HepG2 (cell line): ENCODE results near the gene FAM174C. TPM values are rescaled to one million over a fixed set of nuclear protein-coding genes. Genes with fewer than 3 reads are reported as not detected.

Experiments
- BORCS8-MEF2B ChIP-seq: sonication (generic); formaldehyde crosslinking; IDR thresholded peaks from 2 replicates; pipeline ENCODE4 v1.8.0; 2022; ENCODE audit warnings: mild to moderate bottlenecking, missing genetic modification reagents
- BRF2 ChIP-seq: sonication (generic); formaldehyde crosslinking; IDR thresholded peaks from 2 replicates; pipeline ENCODE4 v1.8.1; 2022; ENCODE audit warnings: mild to moderate bottlenecking, missing genetic modification reagents
- DMAP1 ChIP-seq: IDR thresholded peaks from 2 replicates; pipeline ENCODE4 v1.6.1; 2016
- FOXM1 ChIP-seq: sonication (generic); formaldehyde crosslinking; IDR thresholded peaks from 2 replicates; pipeline ENCODE4 v1.5.0; 2020; ENCODE audit warnings: missing genetic modification reagents
- HES4 ChIP-seq: sonication (generic); formaldehyde crosslinking; IDR thresholded peaks from 2 replicates; pipeline ENCODE4 v1.9.0; 2021; ENCODE audit warnings: mild to moderate bottlenecking, missing genetic modification reagents, borderline replicate concordance
- HNRNPLL ChIP-seq: fragments of 200-400 bp; formaldehyde crosslinking; IDR thresholded peaks from 2 replicates; pipeline ENCODE4 v1.6.1; 2017; ENCODE audit warnings: mild to moderate bottlenecking, low read depth, low read length; ENCODE audit not compliant: poor library complexity, severe bottlenecking
- KLF12 ChIP-seq: sonication (generic); formaldehyde crosslinking; IDR thresholded peaks from 2 replicates; pipeline ENCODE4 v1.4.0; 2020; ENCODE audit warnings: missing genetic modification reagents, borderline replicate concordance
- LBX2 ChIP-seq: sonication (generic); formaldehyde crosslinking; IDR thresholded peaks from 2 replicates; pipeline ENCODE4 v1.5.0; 2020; ENCODE audit warnings: missing genetic modification reagents, mild to moderate bottlenecking, borderline replicate concordance
- MAFF ChIP-seq: IDR thresholded peaks from 2 replicates; pipeline ENCODE4 v1.6.1; 2011; ENCODE audit warnings: low read depth, low read length, improper control_type of control experiment
- NR2C2 ChIP-seq: sonication (generic); formaldehyde crosslinking; IDR thresholded peaks from 2 replicates; pipeline ENCODE4 v1.4.0; 2020; ENCODE audit warnings: missing genetic modification reagents, mild to moderate bottlenecking, moderate library complexity, borderline replicate concordance
- POLR2AphosphoS2 ChIP-seq: IDR thresholded peaks from 2 replicates; pipeline ENCODE4 v1.6.1; 2011; ENCODE audit warnings: low read depth, low read length, improper control_type of control experiment
- REXO4 ChIP-seq: sonication (generic); formaldehyde crosslinking; IDR thresholded peaks from 2 replicates; pipeline ENCODE4 v1.8.0; 2022; ENCODE audit warnings: missing genetic modification reagents, mild to moderate bottlenecking, borderline replicate concordance
- SIX1 ChIP-seq: sonication (generic); formaldehyde crosslinking; IDR thresholded peaks from 2 replicates; pipeline ENCODE4 v1.4.0; 2020; ENCODE audit warnings: missing genetic modification reagents, borderline replicate concordance
- TIGD3 ChIP-seq: sonication (generic); formaldehyde crosslinking; IDR thresholded peaks from 2 replicates; pipeline ENCODE4 v1.5.1; 2020; ENCODE audit warnings: mild to moderate bottlenecking, missing genetic modification reagents, borderline replicate concordance
- XRCC5 ChIP-seq: fragments of 200-400 bp; formaldehyde crosslinking; optimal IDR thresholded peaks from 2 replicates; pipeline ENCODE3; 2017; ENCODE audit warnings: mild to moderate bottlenecking, low read length
- ZBTB42 ChIP-seq: sonication (generic); formaldehyde crosslinking; IDR thresholded peaks from 2 replicates; pipeline ENCODE4 v1.5.0; 2020; ENCODE audit warnings: mild to moderate bottlenecking, missing genetic modification reagents
- ZNF33A ChIP-seq: sonication (generic); formaldehyde crosslinking; IDR thresholded peaks from 2 replicates; pipeline ENCODE4 v1.5.1; 2020; ENCODE audit warnings: missing genetic modification reagents, mild to moderate bottlenecking, moderate library complexity, borderline replicate concordance
- ZNF431 ChIP-seq: sonication (generic); formaldehyde crosslinking; IDR thresholded peaks from 2 replicates; pipeline ENCODE4 v1.9.0; 2022; ENCODE audit warnings: missing genetic modification reagents, low read depth, mild to moderate bottlenecking, borderline replicate concordance
- ZNF501 ChIP-seq: sonication (generic); formaldehyde crosslinking; IDR thresholded peaks from 2 replicates; pipeline ENCODE4 v1.5.1; 2020; ENCODE audit warnings: mild to moderate bottlenecking, moderate library complexity, missing genetic modification reagents
- ZNF567 ChIP-seq: sonication (generic); formaldehyde crosslinking; IDR thresholded peaks from 2 replicates; pipeline ENCODE4 v1.8.1; 2023; ENCODE audit warnings: mild to moderate bottlenecking, missing genetic modification reagents, borderline replicate concordance
- ZNF674 ChIP-seq: sonication (generic); formaldehyde crosslinking; IDR thresholded peaks from 2 replicates; pipeline ENCODE4 v1.5.0; 2020; ENCODE audit warnings: low read depth, mild to moderate bottlenecking, missing genetic modification reagents
- ZNF772 ChIP-seq: sonication (generic); formaldehyde crosslinking; IDR thresholded peaks from 2 replicates; pipeline ENCODE4 v1.5.0; 2020; ENCODE audit warnings: mild to moderate bottlenecking, missing genetic modification reagents
- ZNF788 ChIP-seq: sonication (generic); formaldehyde crosslinking; IDR thresholded peaks from 2 replicates; pipeline ENCODE4 v1.5.0; 2020; ENCODE audit warnings: mild to moderate bottlenecking, missing genetic modification reagents, borderline replicate concordance
- ZNF841 ChIP-seq: sonication (generic); formaldehyde crosslinking; IDR thresholded peaks from 2 replicates; pipeline ENCODE4 v1.8.1; 2023; ENCODE audit warnings: missing genetic modification reagents, borderline replicate concordance
- polyA plus RNA-seq, 8 experiments: library from polyadenylated mRNA; depleted of rRNA in 3 of 8; stranded (reverse) in 7 of 8; unstranded in 1 of 8; fragments of >200 nt; fragmentation: Illumina TruSeq in 4 of 8; extraction: Trizol in 4 of 8; gene quantifications; 2 replicates each; pipeline versions ENCODE4 v1.2.1 to v1.2.3, GENCODE V29; 2011 to 2016; ENCODE audit warnings: low read depth in 4 of 8, missing spikeins in 1 of 8, mixed read lengths in 1 of 8; ENCODE audit not compliant: insufficient read depth in 1 of 8
- total RNA-seq, 5 experiments: library from RNA; depleted of rRNA; stranded (reverse); fragments of >200 nt; fragmentation: Illumina TruSeq; extraction: Trizol; gene quantifications; 2 replicates each; pipeline ENCODE4 v1.2.3, GENCODE V29; 2016; ENCODE audit warnings: low read depth in 1 of 5

FAM174C gene
- total and polyA plus RNA-seq, 2 of the 13 experiments (the other 11 are each of a cell fraction or from before 2014, with no cell fraction given), result 19.5 to 31.3 TPM

- TF ChIP-seq BORCS8-MEF2B (CRISPR knock-in tag), result 0 out of 2 replicates have a peak, but pooled peaks have one; percentile 55
- TF ChIP-seq BRF2 (CRISPR knock-in tag), result no peak
- peak; percentile 40; the same call in 1 of the 2 replicates for TF ChIP-seq DMAP1 (CRISPR knock-in tag)
- TF ChIP-seq NR2C2 (CRISPR knock-in tag), result no peak
- TF ChIP-seq ZNF674, result no peak
- TF ChIP-seq ZNF567, result no peak
- no peak for TF ChIP-seq ZNF431 (CRISPR knock-in tag)
- TF ChIP-seq ZBTB42 (CRISPR knock-in tag), result 0 out of 2 replicates have a peak, but pooled peaks have one; percentile 18
- TF ChIP-seq XRCC5, result no peak
- no peak for TF ChIP-seq ZNF841
- TF ChIP-seq FOXM1 (CRISPR knock-in tag), result no peak
- peak; percentile 67; the same call in 1 of the 2 replicates for TF ChIP-seq ZNF772 (CRISPR knock-in tag)
- TF ChIP-seq TIGD3 (CRISPR knock-in tag), result no peak
- TF ChIP-seq SIX1 (CRISPR knock-in tag), result no peak
- no peak for TF ChIP-seq HES4
- no peak for TF ChIP-seq MAFF
- TF ChIP-seq POLR2AphosphoS2, result no peak
- no peak; the same call in 1 of the 2 replicates for TF ChIP-seq ZNF501 (CRISPR knock-in tag)
- TF ChIP-seq HNRNPLL, result peak; percentile 46
- 0 out of 2 replicates have a peak, but pooled peaks have one; percentile 44 for TF ChIP-seq LBX2 (CRISPR knock-in tag)
- TF ChIP-seq REXO4 (CRISPR knock-in tag), result no peak
- no peak for TF ChIP-seq ZNF788 (CRISPR knock-in tag)
- no peak for TF ChIP-seq KLF12
- no peak for TF ChIP-seq ZNF33A (CRISPR knock-in tag)
These were observed 14.4 kb upstream of the FAM174C start (continued) for GRCh38 chr19:1260749-1261537.
